Activated T-helper 1 cell treated with Interleukin-2 at 50 U/mL for 16 hours (primary cell): Measurements from ENCODE around the gene KCNQ2.
"Not testable (repeated sequence)": the region's sequence is repeated elsewhere in the genome, so short reads cannot be mapped to it uniquely, and the experiment has no call there.

Experiments
- DNase-seq: peaks from one replicate; pipeline ENCODE4 v3.0.0-alpha.2; 2020; ENCODE audit warnings: low read depth

The KCNQ2 gene

GRCh38 chr20:63490416-63490815 is 18.0 kb upstream of the KCNQ2 start:
- no peak for DNase-seq

DNA sequence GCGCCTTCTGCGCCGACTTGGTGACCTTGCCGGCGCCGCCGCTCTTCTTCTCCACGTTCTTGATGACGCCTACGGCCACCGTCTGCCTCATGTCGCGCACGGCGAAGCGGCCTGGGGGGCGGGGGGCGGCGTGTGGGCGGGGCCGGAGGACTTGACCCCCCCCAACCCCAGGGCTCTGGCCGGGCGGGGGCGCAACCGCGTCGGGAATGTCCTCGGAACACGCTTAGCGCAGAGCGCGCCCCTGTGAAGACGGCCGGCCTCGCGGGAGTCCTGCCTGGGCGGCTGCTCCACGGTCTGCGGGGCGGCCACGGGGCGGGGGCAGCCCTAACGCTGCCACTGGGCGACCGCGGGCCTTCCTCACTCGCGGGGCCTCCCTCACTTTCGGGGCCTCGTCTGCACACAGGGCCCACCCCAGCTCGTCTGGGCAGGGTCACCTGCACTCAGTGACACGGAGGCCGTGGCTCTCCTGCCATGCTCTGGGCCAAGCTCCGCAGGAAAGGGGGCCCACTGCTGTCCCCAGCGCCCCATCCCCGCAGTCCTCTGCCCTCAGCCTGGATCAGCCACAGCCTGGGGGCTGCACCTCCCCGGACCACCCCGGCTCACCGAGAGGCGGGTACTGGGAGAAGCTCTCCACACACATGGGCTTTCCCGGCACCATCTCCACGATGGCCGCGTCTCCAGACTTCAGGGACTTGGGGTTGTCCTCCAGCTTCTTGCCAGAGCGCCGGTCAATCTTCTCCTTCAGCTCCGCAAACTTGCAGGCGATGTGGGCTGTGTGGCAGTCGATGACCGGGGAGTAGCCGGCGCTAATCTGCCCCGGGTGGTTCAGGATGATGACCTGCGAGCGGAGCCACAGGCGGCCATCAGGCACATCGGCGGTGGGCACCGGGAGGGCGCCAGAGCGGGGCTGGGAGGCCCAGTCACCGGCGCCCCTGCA is 16.1 kb upstream of the KCNQ2 start:
- DNase-seq = no peak

GRCh38 chr20:63487781-63488241 is 15.4 kb upstream of the KCNQ2 start:
- no peak for DNase-seq

DNA sequence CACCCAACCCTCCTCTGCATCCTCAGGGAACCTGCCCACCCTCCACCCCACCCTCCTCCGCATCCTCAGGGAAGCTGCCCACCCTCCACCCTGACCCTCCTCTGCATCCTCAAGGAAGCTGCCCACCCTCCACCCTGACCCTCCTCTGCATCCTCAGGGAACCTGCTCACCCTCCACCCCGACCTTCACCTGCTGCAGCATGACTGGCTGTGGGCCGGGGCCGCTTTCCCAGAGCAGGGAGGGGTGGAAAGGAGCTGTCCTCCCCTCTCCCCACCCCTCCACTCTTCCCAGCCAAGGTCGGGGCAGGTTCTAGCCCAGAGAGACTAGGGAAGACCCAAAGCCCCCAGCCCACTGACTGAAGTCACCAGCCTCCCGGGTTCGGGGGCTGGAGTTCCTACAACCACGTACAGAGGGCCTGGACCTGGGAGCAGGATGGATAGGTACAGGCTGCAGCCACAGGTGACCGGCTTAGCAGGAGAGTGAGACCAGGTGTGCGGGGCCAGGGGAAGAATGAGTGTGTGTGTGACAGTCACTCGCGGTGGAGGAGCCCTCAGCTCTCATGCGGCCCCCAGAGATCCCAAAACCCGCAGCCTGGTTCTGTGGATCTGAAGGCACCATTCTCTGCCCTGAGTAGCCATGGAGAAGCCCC is 14.8 kb upstream of the KCNQ2 start:
- DNase-seq = no peak

DNA sequence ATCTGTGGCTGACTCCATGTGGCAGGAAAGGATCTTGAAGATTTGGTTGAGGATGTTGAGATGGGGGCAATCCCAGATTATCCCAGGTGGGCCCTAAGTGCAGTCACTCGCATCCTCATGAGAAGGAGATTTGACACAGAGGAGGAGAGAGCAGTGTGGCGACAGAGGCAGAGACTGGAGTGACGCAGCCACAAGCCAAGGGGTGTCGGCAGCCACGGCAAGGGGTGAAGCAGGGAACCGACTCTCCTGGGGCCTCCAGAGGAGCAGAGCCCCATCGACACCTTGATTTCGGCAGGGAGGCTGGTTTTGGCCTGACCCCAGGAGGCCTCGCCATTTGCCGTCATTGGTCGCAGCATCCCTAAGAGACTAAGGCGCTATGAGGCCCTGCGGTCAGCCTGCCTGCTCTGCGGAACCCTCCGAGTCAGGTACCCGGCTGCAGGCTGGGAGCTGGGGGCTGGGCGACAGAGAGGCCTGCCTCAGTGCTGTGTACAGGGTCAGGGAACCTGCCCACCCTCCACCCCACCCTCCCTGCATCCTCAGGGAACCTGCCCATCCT is 13.9 kb upstream of the KCNQ2 start:
- no peak for DNase-seq

DNA sequence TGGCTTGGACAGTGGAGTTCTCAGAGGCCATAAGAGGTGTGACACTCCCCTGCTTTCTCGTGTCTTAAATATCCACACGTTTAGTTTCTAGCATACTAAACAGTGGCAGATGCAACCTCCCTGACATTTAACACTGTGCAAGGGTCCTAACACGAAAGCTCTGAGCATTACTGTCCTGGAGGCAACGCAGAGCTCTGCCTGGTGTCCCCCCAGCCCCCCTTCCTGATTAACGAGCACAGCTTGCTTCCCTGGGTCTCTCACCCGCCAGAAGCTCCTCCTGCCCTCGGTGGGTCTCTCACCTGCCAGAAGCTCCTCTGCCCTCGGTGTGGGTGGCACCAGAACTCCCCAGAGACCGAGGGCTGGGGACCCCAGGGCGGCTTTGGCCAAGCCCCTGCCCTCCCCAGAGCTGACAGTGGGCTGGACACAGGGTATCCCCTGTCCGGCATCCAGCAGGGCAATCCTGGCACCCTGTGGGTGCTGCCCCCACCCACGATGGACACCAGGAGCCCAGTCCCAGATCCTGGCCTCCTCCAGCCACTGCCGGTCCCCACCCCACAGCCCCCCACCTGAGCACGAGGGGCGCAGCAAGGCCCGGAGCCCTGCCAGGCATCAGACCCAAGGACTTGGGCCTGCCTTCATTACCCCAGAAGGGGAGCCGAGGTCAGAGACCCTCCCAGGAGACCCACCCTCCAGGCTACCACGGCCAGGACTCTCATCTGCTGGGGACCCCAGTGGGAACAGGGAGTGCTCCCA is 12.4 kb upstream of the KCNQ2 start:
- no peak for DNase-seq

DNA sequence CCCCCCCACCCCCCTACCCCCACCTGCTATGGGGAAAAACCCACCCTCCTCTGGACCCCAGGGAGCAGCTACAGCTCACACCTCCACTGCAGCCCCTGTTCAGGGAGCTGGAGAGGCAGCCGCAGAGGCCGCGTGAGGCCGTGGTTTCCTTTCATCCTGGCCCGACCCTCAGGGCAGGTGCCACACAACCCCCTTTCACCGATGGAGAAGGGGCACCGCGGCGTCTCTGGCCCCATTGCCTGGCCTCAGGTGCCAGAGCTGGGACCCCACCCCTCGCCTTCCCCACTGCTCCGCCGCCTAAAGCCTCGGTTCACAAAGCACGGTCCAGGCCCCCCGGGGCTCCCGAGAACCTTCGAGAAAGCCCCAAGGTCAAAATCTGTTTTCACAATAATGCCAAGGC is 11.8 kb upstream of the KCNQ2 start:
- no peak for DNase-seq

GRCh38 chr20:63483834-63484233 is 11.4 kb upstream of the KCNQ2 start:
- DNase-seq = no peak

DNA sequence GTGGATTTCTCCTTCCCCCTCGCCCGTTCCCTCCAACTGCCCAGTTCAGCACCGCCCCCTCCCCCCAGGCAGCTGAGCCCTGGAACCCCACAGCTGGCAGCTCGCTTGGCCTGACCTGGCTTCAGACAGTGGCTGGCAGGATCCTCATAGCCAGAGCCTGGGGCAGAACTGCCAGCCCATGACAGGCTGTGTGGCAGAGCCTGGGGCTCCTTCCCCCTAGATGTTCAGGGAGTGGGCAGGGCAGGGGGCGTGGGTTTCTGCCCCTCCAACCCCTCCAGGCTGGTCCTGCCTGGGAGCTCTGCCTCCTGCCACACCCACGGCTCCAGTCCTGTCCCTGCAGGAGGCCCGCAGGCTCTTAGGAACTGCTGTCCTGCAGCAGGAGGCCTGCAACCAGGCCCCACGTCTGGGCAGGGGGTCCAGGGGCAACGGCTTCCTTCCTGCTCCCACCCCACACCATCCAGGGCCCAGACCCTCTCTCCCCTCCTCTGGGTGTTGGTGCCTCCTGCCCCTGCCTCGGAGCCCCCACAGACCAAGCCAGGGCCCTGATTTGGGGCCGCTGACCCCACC is 9.6 kb upstream of the KCNQ2 start:
- DNase-seq = no peak

DNA sequence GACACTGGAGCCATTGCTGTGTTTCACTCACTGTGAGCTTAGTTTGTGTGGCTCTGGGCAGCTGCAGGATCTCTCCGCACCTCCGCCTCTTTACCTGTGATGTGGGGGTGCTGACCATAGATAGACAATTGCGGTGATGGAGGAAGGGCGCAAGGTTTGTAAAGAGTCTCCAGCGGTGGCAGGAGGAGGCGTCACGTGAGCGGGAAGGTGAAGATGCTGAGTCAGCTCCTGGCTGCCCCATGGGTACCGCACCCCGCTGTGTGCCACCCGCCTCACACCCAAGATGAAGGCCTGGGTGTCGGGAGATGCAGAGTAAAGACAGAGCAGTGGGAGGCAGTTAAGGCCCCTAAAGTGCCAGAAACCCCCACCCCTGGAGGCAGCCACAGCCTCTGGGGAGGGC is 9.0 kb upstream of the KCNQ2 start:
- DNase-seq = no peak

GRCh38 chr20:63479695-63480419 is 7.4 kb upstream of the KCNQ2 start:
- not testable (repeated sequence) for DNase-seq

- DNase-seq = no peak
These were observed 6.2 kb upstream of the KCNQ2 start for GRCh38 chr20:63478346-63479302.

- no peak for DNase-seq
These were observed 5.5 kb upstream of the KCNQ2 start for GRCh38 chr20:63477944-63478343.

DNA sequence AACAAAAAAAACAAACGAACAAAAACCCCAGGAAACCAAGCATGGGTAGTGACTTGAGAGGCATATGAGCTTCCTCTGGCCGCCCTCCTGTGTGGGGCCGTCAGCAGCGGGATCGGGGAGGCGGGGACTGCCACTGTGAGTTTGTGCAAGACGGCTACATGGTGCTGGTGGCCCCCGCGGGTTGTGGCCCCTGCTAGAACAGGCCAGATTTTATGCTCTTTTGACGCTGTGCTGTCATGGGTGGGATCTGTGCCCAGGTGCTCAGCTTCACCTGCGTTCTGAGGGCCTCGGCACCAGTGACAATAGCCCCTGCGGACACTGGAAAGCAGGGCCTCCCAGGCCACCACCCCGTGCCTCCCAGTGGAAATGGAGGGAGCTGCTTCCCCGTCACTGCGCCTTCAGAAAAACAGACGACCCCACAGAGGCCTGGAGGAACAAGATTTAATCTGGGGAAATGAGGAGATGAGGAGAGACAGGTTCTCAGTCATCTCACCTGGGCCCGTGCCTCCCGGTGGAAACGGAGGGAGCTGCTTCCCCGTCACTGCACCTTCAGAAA is 4.7 kb upstream of the KCNQ2 start:
- DNase-seq = no peak

- DNase-seq = no peak
These were observed 2.8 kb upstream of the KCNQ2 start for GRCh38 chr20:63475209-63475608.

GRCh38 chr20:63473555-63474449 is 1.3 kb upstream of the KCNQ2 start:
- no peak for DNase-seq

DNA sequence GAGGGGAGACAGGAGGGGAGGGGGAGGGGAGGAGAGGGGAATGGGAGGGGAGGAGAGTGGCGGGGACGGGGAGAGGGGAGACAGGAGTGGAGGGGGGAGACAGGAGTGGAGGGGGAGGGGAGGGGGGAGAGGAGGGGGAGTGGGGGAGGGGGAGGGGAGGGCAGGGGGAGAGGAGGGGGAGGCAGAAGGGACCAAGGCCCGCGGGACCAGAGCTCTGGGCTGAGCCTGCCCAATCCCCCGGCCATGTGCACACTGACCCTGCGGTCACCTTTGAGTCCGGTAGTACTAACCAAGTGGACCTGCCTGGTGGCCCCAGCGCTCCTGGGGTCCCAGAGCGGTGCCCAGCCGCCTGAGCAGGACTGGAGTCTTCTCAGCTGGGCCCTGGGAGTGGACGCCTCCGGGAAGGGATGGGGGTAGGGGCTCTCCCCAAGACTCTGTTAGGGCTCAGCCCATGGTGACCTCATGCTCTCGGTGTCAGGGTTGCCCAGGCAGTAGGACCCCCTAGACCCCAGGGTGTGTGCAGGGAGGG is 471 bp upstream of the KCNQ2 start:
- no peak for DNase-seq

GRCh38 chr20:63471717-63471980 is 806 bp downstream of the KCNQ2 start:
- DNase-seq = no peak
